CD14-positive monocyte (primary cell): Measurements from ENCODE around the gene HIF1AN. TPM values are rescaled to one million over a fixed set of nuclear protein-coding genes. Genes with fewer than 3 reads are reported as not detected.

Experiments used
- DNase-seq, 3 donors: peaks; one replicate each; pipeline ENCODE4 v3.0.0-alpha.2; 2011 to 2022
- H2AFZ ChIP-seq: 2 replicates; pipeline ENCODE4 v1.6.0; 2012; ENCODE audit warnings: mild to moderate bottlenecking, low read depth, low read length, inconsistent platforms; ENCODE audit not compliant: insufficient read depth, poor library complexity, severe bottlenecking
- H3K27ac ChIP-seq, 2 donors: 1 replicate in 1 of 2; 2 replicates in 1 of 2; pipeline ENCODE4 v1.5.1; 2012 to 2013; ENCODE audit warnings: low read length in 2 of 2, control low read depth in 1 of 2, inconsistent platforms in 1 of 2, low read depth in 1 of 2, mild to moderate bottlenecking in 1 of 2
- H3K27me3 ChIP-seq, 2 donors: one replicate each; pipeline versions ENCODE4 v1.6.0 to v1.6.1; 2011 to 2013; ENCODE audit warnings: low read length in 2 of 2; ENCODE audit not compliant: control insufficient read depth in 2 of 2, insufficient read depth in 2 of 2
- H3K36me3 ChIP-seq, 2 donors: replicated peaks in 1 of 2; 1 replicate in 1 of 2; 2 replicates in 1 of 2; pipeline versions ENCODE4 v1.5.1 to v1.6.1; 2012 to 2013; ENCODE audit warnings: low read length in 2 of 2, control low read depth in 1 of 2, inconsistent platforms in 1 of 2, mild to moderate bottlenecking in 1 of 2; ENCODE audit not compliant: insufficient read depth in 2 of 2, control insufficient read depth in 1 of 2
- H3K4me1 ChIP-seq, 2 donors: 1 replicate in 1 of 2; 2 replicates in 1 of 2; pipeline versions ENCODE4 v1.5.1 to v1.6.1; 2012 to 2013; ENCODE audit warnings: low read length in 2 of 2, control low read depth in 1 of 2, inconsistent platforms in 1 of 2, mild to moderate bottlenecking in 1 of 2, moderate library complexity in 1 of 2; ENCODE audit not compliant: insufficient read depth in 2 of 2, control insufficient read depth in 1 of 2
- H3K4me2 ChIP-seq: replicated peaks from 2 replicates; pipeline ENCODE3; 2012; ENCODE audit warnings: low read length, moderate library complexity, mild to moderate bottlenecking; ENCODE audit not compliant: poor library complexity, severe bottlenecking; ENCODE audit errors: extremely low read depth
- H3K4me3 ChIP-seq, 3 experiments: fragments of 200-600 bp in 1 of 3; sonication (generic) in 1 of 3; replicated peaks in 1 of 3; 1 replicate in 2 of 3; 2 replicates in 1 of 3; pipeline ENCODE4 v1.5.1; 2011 to 2013; ENCODE audit warnings: low read length in 3 of 3, mild to moderate bottlenecking in 3 of 3, control low read depth in 2 of 3, low read depth in 2 of 3, inconsistent platforms in 1 of 3, moderate library complexity in 1 of 3
- H3K79me2 ChIP-seq: 2 replicates; pipeline ENCODE4 v1.6.0; 2012; ENCODE audit warnings: mild to moderate bottlenecking, control low read depth, inconsistent platforms, low read length, moderate library complexity; ENCODE audit not compliant: insufficient read depth
- H3K9ac ChIP-seq: 2 replicates; pipeline ENCODE4 v1.6.0; 2017; ENCODE audit warnings: low read length, mild to moderate bottlenecking; ENCODE audit not compliant: insufficient read depth, poor library complexity, severe bottlenecking
- H3K9me3 ChIP-seq, 2 donors: replicated peaks in 1 of 2; 1 replicate in 1 of 2; 2 replicates in 1 of 2; pipeline versions ENCODE4 v1.5.1 to v1.6.1; 2012 to 2013; ENCODE audit warnings: low read length in 2 of 2, control low read depth in 1 of 2; ENCODE audit not compliant: control insufficient read depth in 1 of 2, insufficient read depth in 1 of 2
- H4K20me1 ChIP-seq: 2 replicates; pipeline ENCODE4 v1.6.0; 2012; ENCODE audit warnings: mild to moderate bottlenecking, low read length, control low read depth, moderate library complexity; ENCODE audit not compliant: insufficient read depth
- H3K27ac Mint-ChIP-seq, 7 donors: one replicate each; pipeline ENCODE4 v1.8.0; 2020; ENCODE audit warnings: mild to moderate bottlenecking in 7 of 7, mixed read lengths in 7 of 7, moderate library complexity in 6 of 7, inconsistent platforms in 2 of 7
- H3K27me3 Mint-ChIP-seq, 3 donors: one replicate each; pipeline ENCODE4 v1.8.0; 2021 to 2022; ENCODE audit warnings: low read depth in 3 of 3, mild to moderate bottlenecking in 3 of 3, mixed read lengths in 3 of 3, moderate library complexity in 3 of 3, inconsistent platforms in 1 of 3
- H3K36me3 Mint-ChIP-seq, 2 donors: one replicate each; pipeline ENCODE4 v1.8.0; 2020; ENCODE audit warnings: mixed read lengths in 2 of 2, inconsistent platforms in 1 of 2, mild to moderate bottlenecking in 1 of 2
- H3K4me1 Mint-ChIP-seq: one replicate; pipeline ENCODE4 v1.8.0; 2020; ENCODE audit warnings: mild to moderate bottlenecking, mixed read lengths
- H3K4me3 Mint-ChIP-seq, 2 donors: one replicate each; pipeline ENCODE4 v1.8.0; 2020; ENCODE audit warnings: mild to moderate bottlenecking in 2 of 2, mixed read lengths in 2 of 2, moderate library complexity in 1 of 2
- H3K9me3 Mint-ChIP-seq, 7 donors: one replicate each; pipeline ENCODE4 v1.8.0; 2020 to 2022; ENCODE audit warnings: mixed read lengths in 7 of 7, mild to moderate bottlenecking in 6 of 7, moderate library complexity in 6 of 7, inconsistent platforms in 2 of 7
- WGBS: methylation state at CpG from one replicate; pipeline ENCODE4 v1.1.5; 2013; ENCODE audit warnings: missing lambda C conversion rate; ENCODE audit not compliant: insufficient coverage; 5-methylcytosine and 5-hydroxymethylcytosine counted together
- intact Hi-C, 2 donors: fragments of 100-400 bp; cut with micrococcal nuclease; formaldehyde crosslinking; loops; one replicate each; pipeline versions ENCODE4 v1.15.0 to v1.15.1; 2023
- polyA minus RNA-seq: library from RNA; depleted of rRNA, polyadenylated mRNA; stranded (reverse); fragments of >200 nt; gene quantifications from 2 replicates; pipeline ENCODE4 v1.2.3, GENCODE V29; 2012
- polyA plus RNA-seq, 3 donors: library from polyadenylated mRNA; depleted of rRNA in 1 of 3; unstranded in 2 of 3; stranded (reverse) in 1 of 3; fragments of 300-500 nt in 2 of 3; fragments of >200 nt in 1 of 3; fragmentation: Illumina TruSeq in 2 of 3; gene quantifications; 1 replicate in 2 of 3; 2 replicates in 1 of 3; pipeline ENCODE4 v1.2.3, GENCODE V29; 2012 to 2021
- total RNA-seq, 12 experiments: library from RNA in 1 of 12; stranded (reverse) in 1 of 12; fragments of 120-200 nt in 1 of 12; gene quantifications; one replicate each; pipeline ENCODE4 v1.2.4 and lab custom pipeline; 2013 to 2026; ENCODE audit warnings: mixed read lengths in 6 of 12, inconsistent platforms in 1 of 12
- TF ChIP-seq, protein P1 (sequence below): fragments of 200-600 bp; IDR thresholded peaks from one replicate; pipeline ENCODE4 v1.8.0; 2022; ENCODE audit warnings: antibody characterized with exemption, mild to moderate bottlenecking

The HIF1AN gene
- total RNA-seq (2013): 7.0 TPM
- polyA plus RNA-seq (10 to 100 TPM in 2 of 3 donors, 1 to 10 TPM in 1; 8.5 to 25.3 (median 17.2) TPM), polyA minus RNA-seq (5.1 and 6.7 TPM in 2 replicates), total RNA-seq (lab: John Stamatoyannopoulos, UW) (24.3 to 66.5 (median 47.8) reads per million in 11 experiments)

DNA sequence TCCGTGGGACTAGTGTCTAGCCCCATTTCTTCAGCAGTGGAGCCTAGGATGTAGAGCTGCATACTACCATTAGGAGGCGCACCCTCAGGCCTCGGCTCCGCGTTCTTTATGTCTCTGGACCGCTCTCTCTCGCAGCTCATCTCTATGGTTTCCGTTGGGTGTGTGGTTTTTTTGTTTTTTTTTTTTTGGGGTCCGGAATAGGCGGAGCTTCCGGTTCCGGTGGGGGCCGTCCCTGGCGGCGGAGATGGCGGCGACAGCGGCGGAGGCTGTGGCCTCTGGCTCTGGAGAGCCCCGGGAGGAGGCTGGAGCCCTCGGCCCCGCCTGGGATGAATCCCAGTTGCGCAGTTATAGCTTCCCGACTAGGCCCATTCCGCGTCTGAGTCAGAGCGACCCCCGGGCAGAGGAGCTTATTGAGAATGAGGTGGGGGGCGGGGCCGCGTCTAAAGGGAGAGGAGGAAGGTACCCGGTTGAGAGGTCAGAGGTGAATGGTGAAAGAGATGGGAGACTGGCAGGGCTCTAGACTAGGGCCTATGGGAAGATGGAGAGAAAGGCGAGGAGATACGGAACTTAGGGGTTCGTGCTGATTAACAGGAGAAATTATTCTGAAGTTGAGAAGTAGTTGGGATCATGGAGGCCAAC, at the start of gene HIF1AN:
Gene HIF1AN, plus strand, starts transcription at position 229 of the 639 bp plus-strand sequence. Its CDS starts 16 bp downstream, at position 245.
- H3K36me3 ChIP-seq: peaks cover 24 to 33% of the 10 kb centered on the region in 2 donors
- peak within 1 kb of the TSS in 3 of 7 donors; percentile 21 to 79 (median 60) for H3K27ac Mint-ChIP-seq
- peaks cover 34% of the 10 kb centered on the region for H3K79me2 ChIP-seq
- peak within 1 kb of the TSS; percentile 75 to 97 (median 90) for H3K4me3 ChIP-seq
- TF ChIP-seq, protein P1, sequence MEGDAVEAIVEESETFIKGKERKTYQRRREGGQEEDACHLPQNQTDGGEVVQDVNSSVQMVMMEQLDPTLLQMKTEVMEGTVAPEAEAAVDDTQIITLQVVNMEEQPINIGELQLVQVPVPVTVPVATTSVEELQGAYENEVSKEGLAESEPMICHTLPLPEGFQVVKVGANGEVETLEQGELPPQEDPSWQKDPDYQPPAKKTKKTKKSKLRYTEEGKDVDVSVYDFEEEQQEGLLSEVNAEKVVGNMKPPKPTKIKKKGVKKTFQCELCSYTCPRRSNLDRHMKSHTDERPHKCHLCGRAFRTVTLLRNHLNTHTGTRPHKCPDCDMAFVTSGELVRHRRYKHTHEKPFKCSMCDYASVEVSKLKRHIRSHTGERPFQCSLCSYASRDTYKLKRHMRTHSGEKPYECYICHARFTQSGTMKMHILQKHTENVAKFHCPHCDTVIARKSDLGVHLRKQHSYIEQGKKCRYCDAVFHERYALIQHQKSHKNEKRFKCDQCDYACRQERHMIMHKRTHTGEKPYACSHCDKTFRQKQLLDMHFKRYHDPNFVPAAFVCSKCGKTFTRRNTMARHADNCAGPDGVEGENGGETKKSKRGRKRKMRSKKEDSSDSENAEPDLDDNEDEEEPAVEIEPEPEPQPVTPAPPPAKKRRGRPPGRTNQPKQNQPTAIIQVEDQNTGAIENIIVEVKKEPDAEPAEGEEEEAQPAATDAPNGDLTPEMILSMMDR: peak; percentile 84
- H3K36me3 Mint-ChIP-seq: peaks cover 23 to 38% of the 10 kb centered on the region in 2 donors
- H4K20me1 ChIP-seq: no peaks in the 10 kb centered on the region
- no peak within 1 kb of the TSS for H3K4me3 Mint-ChIP-seq
- H3K4me2 ChIP-seq: peak within 1 kb of the TSS; percentile 83
- H3K27ac ChIP-seq: peak within 1 kb of the TSS; percentile 8 to 79
- intact Hi-C loops: no loop called here
- no peaks in the 10 kb centered on the region for H3K9me3 ChIP-seq
- peak; percentile 92 to 96 (median 94) for DNase-seq
- H3K4me1 Mint-ChIP-seq: no peaks in the 10 kb centered on the region
- H2AFZ ChIP-seq: peak within 1 kb of the TSS; percentile 95
- WGBS: 0% methylated on average over 32 of the region's 35 CpGs
- no peaks in the 10 kb centered on the region for H3K27me3 Mint-ChIP-seq
- H3K27me3 ChIP-seq: no peaks in the 10 kb centered on the region
- H3K9me3 Mint-ChIP-seq: peaks cover 0 to 5% (median 0%) of the 10 kb centered on the region in 7 donors
- H3K9ac ChIP-seq: peak within 1 kb of the TSS; percentile 73
- peaks cover 17 to 27% of the 10 kb centered on the region in 2 donors for H3K4me1 ChIP-seq

DNA sequence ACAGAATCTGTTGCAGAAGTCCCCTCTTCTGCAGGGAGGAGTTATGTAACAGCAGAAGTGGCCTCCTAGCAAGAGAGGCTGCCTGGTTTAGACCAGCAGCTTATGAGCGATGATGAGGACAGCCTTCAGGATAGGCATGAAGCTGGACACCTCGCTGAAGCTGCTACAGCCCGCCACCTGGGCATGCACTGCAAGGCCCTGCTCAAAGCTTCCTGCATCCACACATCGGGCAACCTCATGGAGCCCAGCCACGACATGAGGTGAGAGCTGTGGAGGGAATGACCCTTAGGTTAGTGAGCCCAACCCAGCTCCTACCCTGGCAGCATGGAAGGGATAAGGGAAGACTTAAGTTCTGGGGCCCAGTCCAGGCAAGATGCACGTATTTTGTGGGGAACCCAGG, 48.2 kb upstream of the HIF1AN start:
- TF ChIP-seq, protein P1: no peak
- H3K9me3 ChIP-seq: no peaks in the 10 kb centered on the region
- no peak overlapping the region for H3K27ac Mint-ChIP-seq
- WGBS: 92% methylated on average over 5 of the region's 6 CpGs
- no peak overlapping the region for H3K27ac ChIP-seq
- peaks cover 12 to 13% (median 13%) of the 10 kb centered on the region in 3 donors for H3K27me3 Mint-ChIP-seq
- H3K9me3 Mint-ChIP-seq: peaks cover 0 to 8% (median 0%) of the 10 kb centered on the region in 7 donors
- H3K36me3 Mint-ChIP-seq: peaks cover 33 to 46% of the 10 kb centered on the region in 2 donors
- peaks cover 4 to 10% of the 10 kb centered on the region in 2 donors for H3K4me1 ChIP-seq
- H3K4me2 ChIP-seq: no peak overlapping the region
- peaks cover 26 to 37% of the 10 kb centered on the region in 2 donors for H3K36me3 ChIP-seq
- H3K4me3 Mint-ChIP-seq: no peak overlapping the region
- peaks cover 6% of the 10 kb centered on the region for H3K4me1 Mint-ChIP-seq
- DNase-seq: no peak
- no peak overlapping the region for H3K9ac ChIP-seq
- intact Hi-C loops: no loop called here
- H3K27me3 ChIP-seq: peaks cover 11 to 12% of the 10 kb centered on the region in 2 donors
- H3K4me3 ChIP-seq: no peak overlapping the region
- H2AFZ ChIP-seq: no peak overlapping the region
- no peaks in the 10 kb centered on the region for H4K20me1 ChIP-seq
- H3K79me2 ChIP-seq: no peaks in the 10 kb centered on the region
